ENCODE data around the gene IGF2BP2. TPM values are rescaled to one million over a fixed set of nuclear protein-coding genes. Genes with fewer than 3 reads are reported as not detected.
"Not testable (repeated sequence)": the region's sequence is repeated elsewhere in the genome, so short reads cannot be mapped to it uniquely, and the experiment has no call there.

IGF2BP2 gene
- total and polyA plus RNA-seq, 4 donors: 33.0 to 63.4 (median 58.3) TPM

DNA sequence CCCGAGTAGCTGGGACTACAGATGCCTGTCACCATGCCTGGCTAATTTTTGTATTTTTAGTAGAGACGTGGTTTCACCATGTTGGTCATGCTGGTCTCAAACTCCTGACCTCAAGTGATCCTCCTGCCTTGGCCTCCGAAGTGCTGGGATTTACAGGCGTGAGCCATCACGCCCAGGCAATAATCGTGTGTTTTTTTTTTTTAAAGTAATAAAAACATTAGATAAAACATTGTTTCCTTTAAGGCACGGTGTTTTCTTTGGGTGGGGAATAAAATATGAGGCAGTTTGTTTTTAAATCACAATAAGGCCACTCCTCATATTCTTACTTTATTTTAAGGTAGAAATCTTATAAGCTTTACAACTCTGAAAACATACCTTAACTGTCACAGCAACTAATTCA is 127.6 kb downstream of the IGF2BP2 start:
- H3K36me3 ChIP-seq (ENCODE audit: control insufficient read depth, insufficient read depth, low read length); H3K27me3 ChIP-seq (ENCODE audit: control insufficient read depth, insufficient read depth, low read length); H3K9me3 ChIP-seq (ENCODE audit: control insufficient read depth, insufficient read depth, low read length); H3K4me1 ChIP-seq (ENCODE audit: control insufficient read depth, insufficient read depth, low read length); H3K4me3 ChIP-seq (ENCODE audit: low read depth, low read length); DNase-seq (ENCODE audit: low read depth in 4 of 6, low spot score in 6 of 6); H3K27ac ChIP-seq (ENCODE audit: low read depth, low read length): not testable (repeated sequence)
- WGBS (ENCODE audit: insufficient coverage): no CpG with 5 or more reads among the region's 7 CpGs

DNA sequence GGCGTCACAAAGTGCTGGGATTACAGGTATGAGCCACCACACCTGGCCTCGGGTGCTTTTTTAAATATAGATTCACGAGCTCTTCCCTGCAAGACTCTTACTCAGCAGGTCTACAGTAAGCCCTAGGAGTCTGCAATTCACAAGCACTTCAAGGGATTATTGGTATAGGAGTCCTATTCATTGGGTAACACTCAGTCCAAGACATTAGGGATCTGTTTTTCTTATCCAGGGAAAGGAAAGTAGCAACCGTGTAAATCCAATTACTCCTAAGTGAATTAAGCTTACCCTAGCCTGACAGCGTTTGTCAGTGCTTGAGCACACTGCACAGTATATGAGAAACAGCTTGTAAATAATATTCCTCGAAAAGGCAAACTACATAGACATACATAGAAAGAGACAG is 128.8 kb downstream of the IGF2BP2 start:
- H3K9me3 ChIP-seq (ENCODE audit: control insufficient read depth, insufficient read depth, low read length): no peaks in the 10 kb centered on the region
- 100% methylated on average over 1 of the region's 6 CpGs for WGBS (ENCODE audit: insufficient coverage)
- no peaks in the 10 kb centered on the region for H3K27me3 ChIP-seq (ENCODE audit: control insufficient read depth, insufficient read depth, low read length)
- H3K36me3 ChIP-seq (ENCODE audit: control insufficient read depth, insufficient read depth, low read length): peaks cover 8% of the 10 kb centered on the region
- peak in 1 of 6 donors; percentile 49 for DNase-seq (ENCODE audit: low read depth in 4 of 6, low spot score in 6 of 6)
- no peaks in the 10 kb centered on the region for H3K4me1 ChIP-seq (ENCODE audit: control insufficient read depth, insufficient read depth, low read length)
- H3K27ac ChIP-seq (ENCODE audit: low read depth, low read length): no peak overlapping the region
- no peak overlapping the region for H3K4me3 ChIP-seq (ENCODE audit: low read depth, low read length)

DNA sequence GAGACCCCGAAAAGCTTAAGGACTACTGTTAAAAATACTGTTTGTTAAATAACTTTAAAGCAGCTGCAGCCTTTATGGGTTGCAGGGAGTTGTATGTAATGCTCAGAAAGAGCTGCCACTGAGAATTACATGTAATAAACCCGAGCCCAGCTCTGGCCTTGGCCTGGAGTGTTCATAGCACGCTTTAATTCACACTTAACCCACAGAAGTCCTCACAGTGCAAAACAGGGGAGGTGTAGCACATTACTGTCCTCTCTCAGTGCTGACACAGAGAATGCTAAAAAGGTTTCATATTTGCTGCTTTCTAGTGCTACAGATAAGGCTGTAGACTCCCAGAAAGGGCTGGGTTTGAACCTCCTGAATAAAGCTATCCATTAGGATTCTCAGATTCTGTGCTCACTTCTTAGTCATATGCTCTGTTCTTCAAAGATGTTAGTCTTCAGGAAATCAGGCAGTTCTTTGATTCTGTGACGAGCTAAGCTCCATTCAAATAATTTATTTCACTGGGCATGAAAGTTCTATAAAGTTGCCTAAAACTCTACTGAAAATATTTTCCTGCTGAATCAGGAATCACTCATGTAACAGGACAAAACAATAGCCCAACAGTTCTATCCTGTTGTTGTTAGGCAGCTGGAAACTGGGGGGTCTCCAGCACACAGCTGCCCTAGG is 130.7 kb downstream of the IGF2BP2 start:
- Histone ChIP-seq H3K36me3 (ENCODE audit: control insufficient read depth, insufficient read depth, low read length) (peaks cover 12% of the 10 kb centered on the region), H3K27ac (ENCODE audit: low read depth, low read length) (peak overlapping the region; percentile 13), H3K4me1 (ENCODE audit: control insufficient read depth, insufficient read depth, low read length) (peaks cover 4% of the 10 kb centered on the region), H3K4me3 (ENCODE audit: low read depth, low read length) (no peak overlapping the region), H3K27me3 (ENCODE audit: control insufficient read depth, insufficient read depth, low read length) (no peaks in the 10 kb centered on the region), H3K9me3 (ENCODE audit: control insufficient read depth, insufficient read depth, low read length) (no peaks in the 10 kb centered on the region)
- no peak for DNase-seq (ENCODE audit: low read depth in 4 of 6, low spot score in 6 of 6)
- WGBS (ENCODE audit: insufficient coverage): no CpG with 5 or more reads among the region's 4 CpGs

- 100% methylated on average over 1 of the region's 2 CpGs for WGBS (ENCODE audit: insufficient coverage)
- Histone ChIP-seq H3K4me3 (ENCODE audit: low read depth, low read length) (no peak overlapping the region), H3K36me3 (ENCODE audit: control insufficient read depth, insufficient read depth, low read length) (peaks cover 15% of the 10 kb centered on the region), H3K9me3 (ENCODE audit: control insufficient read depth, insufficient read depth, low read length) (no peaks in the 10 kb centered on the region), H3K27ac (ENCODE audit: low read depth, low read length) (no peak overlapping the region), H3K27me3 (ENCODE audit: control insufficient read depth, insufficient read depth, low read length) (no peaks in the 10 kb centered on the region), H3K4me1 (ENCODE audit: control insufficient read depth, insufficient read depth, low read length) (peaks cover 5% of the 10 kb centered on the region)
- DNase-seq (ENCODE audit: low read depth in 4 of 6, low spot score in 6 of 6): no peak
These were observed 133.2 kb downstream of the IGF2BP2 start for GRCh38 chr3:185691622-185692021.

- Histone ChIP-seq H3K4me3 (ENCODE audit: low read depth, low read length) (no peak overlapping the region), H3K27ac (ENCODE audit: low read depth, low read length) (no peak overlapping the region), H3K9me3 (ENCODE audit: control insufficient read depth, insufficient read depth, low read length) (no peaks in the 10 kb centered on the region), H3K36me3 (ENCODE audit: control insufficient read depth, insufficient read depth, low read length) (peaks cover 29% of the 10 kb centered on the region), H3K4me1 (ENCODE audit: control insufficient read depth, insufficient read depth, low read length) (peaks cover 5% of the 10 kb centered on the region), H3K27me3 (ENCODE audit: control insufficient read depth, insufficient read depth, low read length) (no peaks in the 10 kb centered on the region)
- 22% methylated on average over 2 of the region's 6 CpGs for WGBS (ENCODE audit: insufficient coverage)
- peak in 2 of 6 donors; percentile 29 to 91 for DNase-seq (ENCODE audit: low read depth in 4 of 6, low spot score in 6 of 6)
These were observed 137.5 kb downstream of the IGF2BP2 start for GRCh38 chr3:185687271-185687878.

DNA sequence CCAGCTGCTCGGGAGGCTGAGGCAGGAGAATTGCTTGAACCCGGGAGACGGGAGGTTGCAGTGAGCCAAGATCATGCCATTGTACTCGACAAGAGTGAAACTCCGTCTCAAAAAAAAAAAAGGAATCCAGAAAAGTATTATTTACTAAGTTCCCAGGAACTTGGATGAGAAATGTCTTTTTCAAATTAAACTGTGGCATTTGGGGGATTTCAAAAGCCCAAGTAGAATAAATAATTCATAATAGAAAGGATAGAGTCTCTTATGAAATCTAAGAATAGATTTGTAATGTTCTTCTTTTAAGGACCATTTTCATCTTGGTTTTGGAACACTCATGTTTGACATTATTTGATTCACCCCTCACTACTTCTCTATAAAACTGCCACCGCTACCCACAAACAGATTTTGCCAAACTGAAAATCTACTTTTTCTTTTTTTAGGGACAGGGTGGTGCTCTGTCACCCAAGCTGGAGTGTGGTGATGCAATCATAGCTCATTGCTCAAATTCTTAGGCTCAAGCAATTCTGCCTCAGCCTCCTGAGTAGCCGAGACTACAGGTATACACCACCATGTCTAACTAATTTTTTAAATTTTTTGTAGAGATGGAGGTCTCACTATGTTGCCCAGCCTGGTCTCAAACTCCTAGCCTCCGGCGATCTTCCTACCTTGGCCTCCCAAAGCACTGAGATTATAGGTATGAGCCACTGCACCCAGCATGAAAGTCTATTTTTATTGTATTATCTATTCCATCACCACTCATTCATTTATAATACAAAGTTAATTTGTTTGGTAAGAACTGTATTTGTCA is 139.4 kb downstream of the IGF2BP2 start:
- DNase-seq (ENCODE audit: low read depth in 4 of 6, low spot score in 6 of 6): no peak
- 97% methylated on average over 3 of the region's 9 CpGs for WGBS (ENCODE audit: insufficient coverage)

DNA sequence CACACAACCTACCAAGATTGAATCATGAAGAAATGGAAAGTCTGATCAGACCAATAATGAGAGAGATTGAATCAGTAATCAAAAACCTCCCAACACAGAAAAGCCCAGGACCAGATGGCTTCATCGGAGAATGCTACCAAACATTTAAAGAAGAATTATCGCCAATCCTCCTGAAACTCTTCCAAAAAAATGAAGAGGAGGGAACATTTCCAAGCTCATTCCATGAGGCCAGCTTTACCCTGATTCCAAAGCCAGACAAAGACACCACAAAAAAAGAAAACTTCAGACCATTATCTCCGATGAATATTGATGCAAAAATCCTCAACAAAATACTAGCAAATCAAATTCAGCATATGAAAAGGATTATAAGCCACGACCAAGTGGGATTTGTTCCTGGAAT is 144.6 kb downstream of the IGF2BP2 start:
- peak in 1 of 6 donors; percentile 86 for DNase-seq (ENCODE audit: low read depth in 4 of 6, low spot score in 6 of 6)
- Histone ChIP-seq H3K27me3 (ENCODE audit: control insufficient read depth, insufficient read depth, low read length) (no peaks in the 10 kb centered on the region), H3K9me3 (ENCODE audit: control insufficient read depth, insufficient read depth, low read length) (peaks cover 2% of the 10 kb centered on the region), H3K4me1 (ENCODE audit: control insufficient read depth, insufficient read depth, low read length) (no peaks in the 10 kb centered on the region), H3K36me3 (ENCODE audit: control insufficient read depth, insufficient read depth, low read length) (peaks cover 9% of the 10 kb centered on the region), H3K4me3 (ENCODE audit: low read depth, low read length) (no peak overlapping the region), H3K27ac (ENCODE audit: low read depth, low read length) (no peak overlapping the region)
- WGBS (ENCODE audit: insufficient coverage): no CpG with 5 or more reads among the region's 4 CpGs

More for the DNA sequence above, 139.4 kb downstream of the IGF2BP2 start:
- no peaks in the 10 kb centered on the region for H3K27me3 ChIP-seq (ENCODE audit: control insufficient read depth, insufficient read depth, low read length)
- no peak overlapping the region for H3K27ac ChIP-seq (ENCODE audit: low read depth, low read length)
- H3K36me3 ChIP-seq (ENCODE audit: control insufficient read depth, insufficient read depth, low read length): peaks cover 21% of the 10 kb centered on the region
- H3K4me3 ChIP-seq (ENCODE audit: low read depth, low read length): no peak overlapping the region
- peaks cover 2% of the 10 kb centered on the region for H3K9me3 ChIP-seq (ENCODE audit: control insufficient read depth, insufficient read depth, low read length)
- H3K4me1 ChIP-seq (ENCODE audit: control insufficient read depth, insufficient read depth, low read length): peaks cover 5% of the 10 kb centered on the region

DNA sequence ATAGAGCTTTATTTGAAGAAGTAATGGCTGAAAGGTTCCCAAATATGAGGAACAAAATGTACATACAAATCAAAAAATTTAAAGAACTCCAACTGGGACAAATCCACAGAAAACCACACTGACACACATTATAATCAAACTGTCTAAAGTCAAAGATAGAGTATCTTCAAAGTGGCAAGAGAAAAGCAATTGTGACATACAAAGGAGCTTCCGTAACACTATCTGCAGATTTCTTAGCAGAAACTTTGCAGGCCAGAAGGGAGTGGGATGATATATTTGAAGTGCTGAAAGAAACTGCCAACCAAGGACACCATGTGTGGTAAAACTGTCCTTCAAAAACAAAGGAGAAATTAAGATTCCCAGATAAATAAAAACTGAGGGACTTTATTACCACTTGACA is 146.8 kb downstream of the IGF2BP2 start:
- H3K4me1 ChIP-seq (ENCODE audit: control insufficient read depth, insufficient read depth, low read length): no peaks in the 10 kb centered on the region
- peaks cover 3% of the 10 kb centered on the region for H3K36me3 ChIP-seq (ENCODE audit: control insufficient read depth, insufficient read depth, low read length)
- no peaks in the 10 kb centered on the region for H3K27me3 ChIP-seq (ENCODE audit: control insufficient read depth, insufficient read depth, low read length)
- WGBS (ENCODE audit: insufficient coverage): no CpG with 5 or more reads among the region's 1 CpG
- H3K4me3 ChIP-seq (ENCODE audit: low read depth, low read length): no peak overlapping the region
- no peak overlapping the region for H3K27ac ChIP-seq (ENCODE audit: low read depth, low read length)
- H3K9me3 ChIP-seq (ENCODE audit: control insufficient read depth, insufficient read depth, low read length): peaks cover 2% of the 10 kb centered on the region
- DNase-seq (ENCODE audit: low read depth in 4 of 6, low spot score in 6 of 6): no peak

DNA sequence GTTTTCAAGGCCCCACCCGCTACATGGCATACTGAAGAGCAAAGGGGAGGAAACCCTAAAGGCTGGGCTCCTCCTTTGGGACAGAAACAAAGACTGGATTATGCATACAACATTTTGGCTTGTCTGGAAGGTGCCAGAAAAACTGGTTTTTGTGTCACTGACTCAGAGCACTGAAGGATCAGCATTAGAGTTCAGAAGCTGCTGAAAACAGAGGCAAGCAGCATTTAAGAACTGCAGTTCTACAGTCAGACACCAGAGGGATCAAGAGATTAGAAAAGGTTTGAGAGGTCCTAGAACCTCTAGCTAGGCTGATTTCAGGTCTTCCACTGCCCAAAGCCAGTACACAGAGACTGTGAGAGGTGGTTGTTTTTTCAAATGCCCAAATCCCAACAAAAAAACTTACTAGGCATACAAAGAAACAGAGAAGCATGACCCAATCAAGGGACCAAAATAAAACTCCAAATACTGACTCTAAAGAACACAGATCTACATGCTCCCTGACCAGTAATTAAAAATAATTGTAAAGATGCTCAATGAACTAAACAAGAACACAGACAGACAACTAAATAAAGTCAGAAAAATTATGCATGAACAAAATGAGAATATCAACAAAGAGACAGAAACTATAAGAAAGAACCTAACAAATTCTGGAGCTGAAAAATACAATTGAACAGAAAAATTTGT is 147.6 kb downstream of the IGF2BP2 start:
- WGBS (ENCODE audit: insufficient coverage): 100% methylated on average over 1 of the region's 1 CpG
- Histone ChIP-seq H3K9me3 (ENCODE audit: control insufficient read depth, insufficient read depth, low read length) (peaks cover 2% of the 10 kb centered on the region), H3K36me3 (ENCODE audit: control insufficient read depth, insufficient read depth, low read length) (peaks cover 7% of the 10 kb centered on the region), H3K4me3 (ENCODE audit: low read depth, low read length) (no peak overlapping the region), H3K27ac (ENCODE audit: low read depth, low read length) (no peak overlapping the region), H3K4me1 (ENCODE audit: control insufficient read depth, insufficient read depth, low read length) (no peaks in the 10 kb centered on the region), H3K27me3 (ENCODE audit: control insufficient read depth, insufficient read depth, low read length) (no peaks in the 10 kb centered on the region)
- DNase-seq (ENCODE audit: low read depth in 4 of 6, low spot score in 6 of 6): peak; percentile 41 to 91 (median 61)

All from spinal cord (tissue), 10 donors.